Fibroblast of lung (primary cell): ENCODE measurements around the gene LPCAT1.
"Not testable (repeated sequence)": the region's sequence is repeated elsewhere in the genome, so short reads cannot be mapped to it uniquely, and the experiment has no call there.

Experiments
- EZH2 ChIP-seq: IDR thresholded peaks from 2 replicates; pipeline ENCODE4 v1.5.1; 2012; ENCODE audit warnings: low read length, control low read depth, mild to moderate bottlenecking; ENCODE audit errors: missing control alignments
- TF ChIP-seq, protein P1 (sequence below), 2 donors: IDR thresholded peaks in 1 of 2; conservative IDR thresholded peaks in 1 of 2; 1 replicate in 1 of 2; 2 replicates in 1 of 2; pipeline ENCODE4 v1.5.1; 2011 to 2012; ENCODE audit warnings: low read length in 2 of 2, control low read depth in 1 of 2, inconsistent platforms in 1 of 2, low read depth in 1 of 2, mild to moderate bottlenecking in 1 of 2

DNA sequence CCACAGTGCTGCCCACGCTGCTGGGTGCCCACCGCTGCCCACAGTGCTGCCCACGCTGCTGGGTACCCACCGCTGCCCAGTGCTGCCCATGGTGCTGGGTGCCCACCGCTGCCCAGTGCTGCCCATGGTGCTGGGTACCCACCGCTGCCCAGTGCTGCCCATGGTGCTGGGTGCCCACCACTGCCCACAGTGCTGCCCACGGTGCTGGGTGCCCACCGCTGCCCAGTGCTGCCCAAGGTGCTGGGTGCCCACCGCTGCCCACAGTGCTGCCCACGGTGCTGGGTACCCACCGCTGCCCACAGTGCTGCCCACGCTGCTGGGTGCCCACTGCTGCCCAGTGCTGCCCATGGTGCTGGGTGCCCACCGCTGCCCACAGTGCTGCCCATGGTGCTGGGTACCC is 101.2 kb downstream of the LPCAT1 start:
- TF ChIP-seq, protein P1, sequence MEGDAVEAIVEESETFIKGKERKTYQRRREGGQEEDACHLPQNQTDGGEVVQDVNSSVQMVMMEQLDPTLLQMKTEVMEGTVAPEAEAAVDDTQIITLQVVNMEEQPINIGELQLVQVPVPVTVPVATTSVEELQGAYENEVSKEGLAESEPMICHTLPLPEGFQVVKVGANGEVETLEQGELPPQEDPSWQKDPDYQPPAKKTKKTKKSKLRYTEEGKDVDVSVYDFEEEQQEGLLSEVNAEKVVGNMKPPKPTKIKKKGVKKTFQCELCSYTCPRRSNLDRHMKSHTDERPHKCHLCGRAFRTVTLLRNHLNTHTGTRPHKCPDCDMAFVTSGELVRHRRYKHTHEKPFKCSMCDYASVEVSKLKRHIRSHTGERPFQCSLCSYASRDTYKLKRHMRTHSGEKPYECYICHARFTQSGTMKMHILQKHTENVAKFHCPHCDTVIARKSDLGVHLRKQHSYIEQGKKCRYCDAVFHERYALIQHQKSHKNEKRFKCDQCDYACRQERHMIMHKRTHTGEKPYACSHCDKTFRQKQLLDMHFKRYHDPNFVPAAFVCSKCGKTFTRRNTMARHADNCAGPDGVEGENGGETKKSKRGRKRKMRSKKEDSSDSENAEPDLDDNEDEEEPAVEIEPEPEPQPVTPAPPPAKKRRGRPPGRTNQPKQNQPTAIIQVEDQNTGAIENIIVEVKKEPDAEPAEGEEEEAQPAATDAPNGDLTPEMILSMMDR (conservative IDR thresholded peaks at IDR 0.05 in 1 of 2, IDR thresholded peaks at IDR 0.05 in 1 of 2; ENCODE audit: low read depth in 1 of 2, low read length in 2 of 2), result not testable (repeated sequence)
- not testable (repeated sequence) for TF ChIP-seq EZH2
